Measurements from ENCODE around the gene STARD9. TPM values are rescaled to one million over a fixed set of nuclear protein-coding genes. Genes with fewer than 3 reads are reported as not detected.

STARD9 gene
- total and polyA plus RNA-seq, 2 of the 13 experiments (the other 11 are each of a cell fraction or from before 2014, with no cell fraction given), result 5.3 to 7.5 TPM

- TF ChIP-seq ZBTB33 (CRISPR knock-in tag; IDR thresholded peaks at IDR 0.05), result peak; percentile 95
- peak; percentile 41; the same call in 1 of the 2 replicates for TF ChIP-seq ZNF574 (CRISPR knock-in tag; IDR thresholded peaks at IDR 0.05)
These were observed 162.3 kb downstream of the STARD9 start (continued) for GRCh38 chr15:42737529-42738328.

GRCh38 chr15:42741710-42742109 lies 166.3 kb downstream of the STARD9 start:
- H3K79me2 ChIP-seq (ENCODE audit: insufficient read depth, low read length), result no peaks in the 10 kb centered on the region
- CTCF ChIA-PET (ENCODE audit: low intra/inter-chr PET ratio, low total read pairs), result no interaction called here
- TF ChIP-seq ZNF33B (CRISPR knock-in tag; IDR thresholded peaks at IDR 0.05), result no peak
- no peak overlapping the region for H3K4me3 ChIP-seq (replicated peaks in 1 of 3; ENCODE audit: insufficient read depth in 1 of 3, low read depth in 2 of 3, low read length in 3 of 3)
- no peaks in the 10 kb centered on the region for H4K20me1 ChIP-seq (ENCODE audit: insufficient read depth, low read length)
- 91% methylated on average over 2 of the region's 2 CpGs for WGBS (ENCODE audit: low lambda C conversion rate)
- no peak for ATAC-seq
- H3K9ac ChIP-seq (ENCODE audit: insufficient read depth, low read depth, low read length), result no peak overlapping the region
- no peak for FAIRE-seq
- POLR2A ChIA-PET, result no interaction called here
- no peak overlapping the region for H2AFZ ChIP-seq (ENCODE audit: low read length)
- no peaks in the 10 kb centered on the region for H3K9me3 ChIP-seq (ENCODE audit: low read length)
- no peaks in the 10 kb centered on the region for H3K27me3 ChIP-seq (ENCODE audit: control insufficient read depth in 1 of 2, insufficient read depth in 2 of 2, low read length in 2 of 2)
- BruUV-seq (replicated peaks), result no TSS peak
- no peak overlapping the region for H3K27ac ChIP-seq (ENCODE audit: extremely low read length, insufficient read depth, low read length)
- DNase-seq (ENCODE audit: low spot score), result no peak
- H3K4me1 ChIP-seq (ENCODE audit: insufficient read depth, low read length), result no peaks in the 10 kb centered on the region
- in situ Hi-C loops (cut with HindIII; ENCODE audit: extremely low pct_ligation_motif_present, low pct_unique_long_range_greater_than_20kb) (no loop called here), intact Hi-C loops (cut with micrococcal nuclease; ENCODE audit: unreplicated experiment) (no loop called here)
- H3K4me2 ChIP-seq (ENCODE audit: low read depth, low read length), result no peak overlapping the region
- H3K36me3 ChIP-seq (replicated peaks in 1 of 2; ENCODE audit: control insufficient read depth in 1 of 2, insufficient read depth in 2 of 2, low read length in 2 of 2), result peaks cover 1 to 6% of the 10 kb centered on the region in 2 experiments; a peak in 3 of 5 replicates
